ENCODE measurements around the gene COA1.

Gene COA1

DNA sequence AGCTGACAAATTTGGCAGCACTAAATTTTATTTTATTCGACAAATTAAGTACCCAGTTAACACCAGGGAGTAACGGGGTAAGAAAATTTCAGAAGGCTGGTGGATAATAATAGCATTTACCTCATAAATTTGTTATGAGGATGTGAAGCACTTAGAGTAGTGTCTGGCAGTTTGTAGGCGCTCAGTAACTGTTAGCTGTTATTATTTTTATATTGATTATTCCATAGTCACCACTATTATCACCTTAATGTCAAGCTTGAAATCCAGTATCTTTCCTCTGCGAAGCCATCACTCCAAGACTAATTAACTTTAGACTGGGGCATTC, 563 bp upstream of the COA1 start:
- peak overlapping the region; percentile 73 for H3K9ac ChIP-seq (ENCODE audit: low read length)
- H3K36me3 ChIP-seq (ENCODE audit: low read length) = no peaks in the 10 kb centered on the region
- no peaks in the 10 kb centered on the region for H3K27me3 ChIP-seq (ENCODE audit: low read length)
- no peaks in the 10 kb centered on the region for H3K9me3 ChIP-seq (ENCODE audit: insufficient read depth, low read length)
- no peaks in the 10 kb centered on the region for H3K9me2 ChIP-seq (replicated peaks; ENCODE audit: insufficient read depth, low read length)
- peak overlapping the region; percentile 95 for H3K4me2 ChIP-seq (ENCODE audit: low read depth, low read length, poor library complexity, severe bottlenecking)
- H3F3A ChIP-seq (ENCODE audit: insufficient read depth) = no peaks in the 10 kb centered on the region; the same call in 1 of the 2 replicates
- no peak for TF ChIP-seq EZH2phosphoT487 (conservative IDR thresholded peaks at IDR 0.05; ENCODE audit: low read length)
- TF ChIP-seq, protein P1, sequence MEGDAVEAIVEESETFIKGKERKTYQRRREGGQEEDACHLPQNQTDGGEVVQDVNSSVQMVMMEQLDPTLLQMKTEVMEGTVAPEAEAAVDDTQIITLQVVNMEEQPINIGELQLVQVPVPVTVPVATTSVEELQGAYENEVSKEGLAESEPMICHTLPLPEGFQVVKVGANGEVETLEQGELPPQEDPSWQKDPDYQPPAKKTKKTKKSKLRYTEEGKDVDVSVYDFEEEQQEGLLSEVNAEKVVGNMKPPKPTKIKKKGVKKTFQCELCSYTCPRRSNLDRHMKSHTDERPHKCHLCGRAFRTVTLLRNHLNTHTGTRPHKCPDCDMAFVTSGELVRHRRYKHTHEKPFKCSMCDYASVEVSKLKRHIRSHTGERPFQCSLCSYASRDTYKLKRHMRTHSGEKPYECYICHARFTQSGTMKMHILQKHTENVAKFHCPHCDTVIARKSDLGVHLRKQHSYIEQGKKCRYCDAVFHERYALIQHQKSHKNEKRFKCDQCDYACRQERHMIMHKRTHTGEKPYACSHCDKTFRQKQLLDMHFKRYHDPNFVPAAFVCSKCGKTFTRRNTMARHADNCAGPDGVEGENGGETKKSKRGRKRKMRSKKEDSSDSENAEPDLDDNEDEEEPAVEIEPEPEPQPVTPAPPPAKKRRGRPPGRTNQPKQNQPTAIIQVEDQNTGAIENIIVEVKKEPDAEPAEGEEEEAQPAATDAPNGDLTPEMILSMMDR (IDR thresholded peaks at IDR 0.05; ENCODE audit: insufficient read depth, low read length, poor library complexity, severe bottlenecking) = no peak
- H2AFZ ChIP-seq (ENCODE audit: low read depth, low read length, severe bottlenecking) = peak overlapping the region; percentile 99
- no peaks in the 10 kb centered on the region for H4K20me1 ChIP-seq (ENCODE audit: low read depth, low read length)
- H3K27ac ChIP-seq (ENCODE audit: low read depth, low read length) = peak overlapping the region; percentile 61; the same call in 1 of the 2 replicates
- peak overlapping the region; percentile 86 for H3K4me3 ChIP-seq (ENCODE audit: insufficient read depth, low read length, poor library complexity, severe bottlenecking)
- H3K79me2 ChIP-seq (ENCODE audit: insufficient read depth, low read length) = peaks cover 45% of the 10 kb centered on the region

DNA sequence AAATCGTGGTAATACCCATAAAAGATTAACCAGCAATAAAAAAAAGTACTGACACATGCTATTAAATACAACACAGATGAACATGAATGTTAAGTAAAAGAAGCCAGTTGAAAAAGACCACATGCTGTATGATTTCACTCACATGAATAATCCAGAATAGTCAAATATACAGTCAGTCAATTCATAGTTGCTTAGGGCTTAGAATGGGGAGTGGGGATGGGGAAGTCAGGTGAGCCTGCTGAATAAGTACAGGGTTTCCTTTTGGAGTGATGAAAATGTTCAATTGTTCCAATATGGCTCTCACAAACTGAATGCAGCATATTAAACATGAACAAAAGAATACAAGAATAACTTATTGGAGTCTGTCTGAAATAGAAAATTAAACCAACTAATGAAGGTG, 1.8 kb downstream of the COA1 start:
- TF ChIP-seq, protein P1 (IDR thresholded peaks at IDR 0.05; ENCODE audit: insufficient read depth, low read length, poor library complexity, severe bottlenecking) = no peak
- TF ChIP-seq EZH2phosphoT487 (conservative IDR thresholded peaks at IDR 0.05; ENCODE audit: low read length) = no peak
- Histone ChIP-seq H3K27me3 (ENCODE audit: low read length) (no peaks in the 10 kb centered on the region), H3K36me3 (ENCODE audit: low read length) (no peaks in the 10 kb centered on the region), H3K27ac (ENCODE audit: low read depth, low read length) (no peak overlapping the region), H3K79me2 (ENCODE audit: insufficient read depth, low read length) (peaks cover 69% of the 10 kb centered on the region), H2AFZ (ENCODE audit: low read depth, low read length, severe bottlenecking) (no peak overlapping the region), H4K20me1 (ENCODE audit: low read depth, low read length) (no peaks in the 10 kb centered on the region), H3K9me2 (replicated peaks; ENCODE audit: insufficient read depth, low read length) (no peaks in the 10 kb centered on the region), H3K9me3 (ENCODE audit: insufficient read depth, low read length) (no peaks in the 10 kb centered on the region), H3K4me3 (ENCODE audit: insufficient read depth, low read length, poor library complexity, severe bottlenecking) (peak overlapping the region; percentile 13), H3K4me2 (ENCODE audit: low read depth, low read length, poor library complexity, severe bottlenecking) (peak overlapping the region; percentile 95), H3K9ac (ENCODE audit: low read length) (no peak overlapping the region), H3F3A (ENCODE audit: insufficient read depth) (no peaks in the 10 kb centered on the region; the same call in 1 of the 2 replicates)

DNA sequence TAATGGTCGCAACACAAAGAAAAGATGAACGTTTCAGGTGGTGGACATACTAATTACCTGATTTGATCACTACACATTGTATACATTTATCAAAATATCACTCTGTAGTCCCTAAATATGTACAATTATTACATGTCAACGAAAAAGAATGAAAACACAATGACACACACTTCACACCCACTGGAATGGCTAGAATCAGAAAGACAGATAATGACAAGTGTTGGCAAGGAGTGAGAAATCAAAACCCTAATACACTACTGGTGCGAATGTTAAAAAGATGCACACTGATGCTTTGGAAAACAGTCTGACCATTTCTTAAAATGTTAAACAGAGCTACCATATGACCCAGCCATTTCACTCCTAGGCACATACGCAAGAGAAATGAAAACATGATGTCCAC, 2.3 kb downstream of the COA1 start:
- Histone ChIP-seq H3K79me2 (ENCODE audit: insufficient read depth, low read length) (peaks cover 73% of the 10 kb centered on the region), H3F3A (ENCODE audit: insufficient read depth) (peaks cover under 1% of the 10 kb centered on the region; the same call in 1 of the 2 replicates), H3K4me2 (ENCODE audit: low read depth, low read length, poor library complexity, severe bottlenecking) (peak overlapping the region; percentile 95), H3K9me2 (replicated peaks; ENCODE audit: insufficient read depth, low read length) (no peaks in the 10 kb centered on the region), H3K4me3 (ENCODE audit: insufficient read depth, low read length, poor library complexity, severe bottlenecking) (peak overlapping the region; percentile 13), H3K27me3 (ENCODE audit: low read length) (no peaks in the 10 kb centered on the region), H2AFZ (ENCODE audit: low read depth, low read length, severe bottlenecking) (no peak overlapping the region), H3K27ac (ENCODE audit: low read depth, low read length) (no peak overlapping the region), H3K9ac (ENCODE audit: low read length) (no peak overlapping the region), H3K36me3 (ENCODE audit: low read length) (no peaks in the 10 kb centered on the region), H4K20me1 (ENCODE audit: low read depth, low read length) (no peaks in the 10 kb centered on the region), H3K9me3 (ENCODE audit: insufficient read depth, low read length) (no peaks in the 10 kb centered on the region)
- TF ChIP-seq, protein P1 (IDR thresholded peaks at IDR 0.05; ENCODE audit: insufficient read depth, low read length, poor library complexity, severe bottlenecking) = no peak
- TF ChIP-seq EZH2phosphoT487 (conservative IDR thresholded peaks at IDR 0.05; ENCODE audit: low read length) = no peak

Measured in SU-DHL-6 (cell line).